Right lung (tissue), 5 donors: ENCODE measurements around the gene TNK2. TPM values are rescaled to one million over a fixed set of nuclear protein-coding genes. Genes with fewer than 3 reads are reported as not detected.
A peak's percentile ranks its signal among the peaks of the same experiment; 100 is the strongest.
"Not testable (repeated sequence)": the region's sequence is repeated elsewhere in the genome, so short reads cannot be mapped to it uniquely, and the experiment has no call there.

Experiments
- DNase-seq, 2 donors: peaks; one replicate each; pipeline ENCODE4 v3.0.0-alpha.2; 2013
- polyA plus RNA-seq, 5 donors: library from polyadenylated mRNA; unstranded; fragments of 120-200 nt; gene quantifications; one replicate each; pipeline versions ENCODE4 v1.2.1 to v1.2.3, GENCODE V29; 2013; ENCODE audit warnings: inconsistent platforms in 1 of 5, low replicate concordance in 1 of 5; ENCODE audit not compliant: insufficient read length in 5 of 5, insufficient read depth in 1 of 5

TNK2 gene
- polyA plus RNA-seq, 5 donors = 37.4 to 81.9 (median 63.4) TPM

DNA sequence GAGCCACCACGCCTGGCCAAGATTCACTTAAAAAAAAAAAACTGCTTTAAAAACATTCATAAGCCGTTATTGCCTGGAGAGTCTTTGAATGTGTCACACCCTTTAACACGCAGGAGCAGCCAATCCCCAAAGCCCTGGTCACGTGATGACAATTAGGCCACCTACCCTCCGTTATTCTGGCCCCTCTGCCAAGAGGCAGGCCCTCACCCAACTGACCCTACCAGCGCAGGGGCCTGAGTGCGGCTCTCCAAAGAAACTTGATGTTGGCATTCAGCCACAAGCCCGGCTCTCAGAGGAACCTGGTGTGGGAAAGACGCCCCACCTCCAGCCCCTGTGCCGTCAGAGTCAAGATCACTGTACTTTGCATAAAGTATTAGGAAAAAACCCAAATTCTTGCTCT, 85.1 kb downstream of the TNK2 start:
- peak; percentile 62 to 64 for DNase-seq

DNA sequence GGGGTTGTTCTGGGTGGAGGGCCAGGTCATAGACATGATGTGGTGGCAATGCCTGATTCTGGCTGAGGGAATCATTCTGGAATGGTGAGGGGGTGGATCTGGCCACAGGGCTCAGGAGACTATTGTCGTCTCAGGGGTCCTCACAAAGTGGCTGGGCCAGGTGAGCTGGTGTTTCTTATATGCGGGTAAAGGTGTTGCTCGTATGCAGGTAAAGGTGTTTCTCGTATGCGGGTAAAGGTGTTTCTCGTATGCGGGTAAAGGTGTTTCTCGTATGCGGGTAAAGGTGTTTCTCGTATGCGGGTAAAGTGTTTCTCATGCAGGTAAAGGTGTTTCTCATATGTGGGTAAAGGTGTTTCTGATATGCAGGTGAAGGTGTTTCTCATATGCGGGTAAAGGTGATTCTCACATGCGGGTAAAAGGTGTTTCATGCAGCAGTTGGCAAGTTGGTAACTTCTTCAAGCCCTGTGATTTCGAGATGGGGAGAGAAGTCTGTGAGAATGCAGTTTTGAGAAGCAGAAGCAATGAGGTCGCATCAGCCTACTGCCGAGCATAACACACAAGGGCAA, 86.1 kb downstream of the TNK2 start:
- no peak for DNase-seq

DNA sequence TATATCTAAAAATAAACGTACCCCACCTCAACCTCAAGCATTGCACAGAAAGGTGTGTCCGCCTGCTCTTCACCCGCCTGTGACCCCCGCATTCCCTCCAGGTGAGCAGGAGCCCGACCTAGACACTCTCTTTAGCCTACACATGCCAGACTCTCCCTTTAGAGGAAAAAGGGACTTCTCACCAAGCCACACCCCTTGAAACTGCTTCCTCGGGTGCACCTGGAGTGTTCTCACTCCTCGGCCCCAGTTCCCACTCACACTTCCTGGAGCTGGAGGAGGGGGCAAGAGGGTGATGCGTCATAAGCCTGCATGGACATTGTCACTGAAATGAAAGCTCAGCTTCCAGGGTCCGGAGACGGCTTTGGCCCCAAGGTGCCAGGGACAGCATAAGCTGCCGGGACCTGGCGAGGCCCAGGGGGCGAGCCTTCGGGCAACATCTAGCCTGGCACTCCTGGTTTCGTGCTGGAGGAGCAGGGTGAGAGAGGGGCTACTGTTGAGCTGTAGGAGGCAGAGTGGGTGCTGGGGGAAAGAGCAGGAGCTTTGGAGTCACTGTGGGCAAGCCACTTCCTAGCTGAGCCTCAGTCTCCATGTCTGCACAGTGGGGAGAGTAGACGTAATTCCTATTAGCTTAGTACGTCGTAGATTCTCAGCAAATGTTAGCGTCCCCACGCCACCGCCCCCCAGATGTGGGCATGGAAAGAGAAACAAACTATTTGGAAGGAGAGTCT, 86.8 kb downstream of the TNK2 start:
- no peak for DNase-seq

GRCh38 chr3:195820901-195821300, 87.5 kb downstream of the TNK2 start:
- DNase-seq = no peak

DNA sequence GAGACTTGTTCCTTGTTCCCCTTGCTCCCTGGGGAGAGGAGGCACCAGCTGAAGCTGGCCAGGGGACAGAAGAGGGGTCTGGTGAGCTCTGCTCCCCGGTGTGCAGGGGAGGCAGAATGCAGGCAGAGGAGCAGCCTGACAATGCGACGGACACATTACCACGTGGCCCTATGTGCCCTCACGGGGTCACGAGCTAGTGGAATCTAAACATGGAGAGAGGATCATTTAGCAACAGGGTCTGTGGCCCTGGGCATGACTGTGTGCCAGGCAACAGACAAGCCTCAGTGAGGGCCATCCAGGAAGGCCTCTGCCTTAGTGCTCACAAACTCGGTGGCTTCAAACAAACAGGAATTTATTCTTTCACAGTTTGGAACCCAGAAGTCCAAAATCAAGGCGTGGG, 88.2 kb downstream of the TNK2 start:
- DNase-seq = no peak

DNA sequence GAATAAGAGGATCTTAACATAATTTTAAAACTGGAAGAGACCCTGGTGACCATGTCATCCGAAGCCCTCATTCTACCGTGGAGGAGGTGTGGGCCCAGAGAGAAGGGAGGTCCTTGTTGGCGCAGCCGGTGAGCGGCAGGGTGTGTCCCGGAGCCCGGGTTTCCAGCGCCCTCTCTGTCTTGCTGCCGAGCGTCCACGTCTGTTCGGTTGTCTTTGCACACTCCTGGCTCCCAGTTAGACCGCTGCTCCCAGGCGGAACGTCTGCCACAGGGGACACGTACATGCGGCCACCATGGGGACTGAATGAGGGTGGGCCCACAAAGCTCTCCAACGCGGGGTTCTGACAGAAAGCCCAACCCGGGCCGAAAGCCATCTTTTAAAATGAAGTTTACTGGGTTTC, 90.0 kb downstream of the TNK2 start:
- DNase-seq = no peak

DNA sequence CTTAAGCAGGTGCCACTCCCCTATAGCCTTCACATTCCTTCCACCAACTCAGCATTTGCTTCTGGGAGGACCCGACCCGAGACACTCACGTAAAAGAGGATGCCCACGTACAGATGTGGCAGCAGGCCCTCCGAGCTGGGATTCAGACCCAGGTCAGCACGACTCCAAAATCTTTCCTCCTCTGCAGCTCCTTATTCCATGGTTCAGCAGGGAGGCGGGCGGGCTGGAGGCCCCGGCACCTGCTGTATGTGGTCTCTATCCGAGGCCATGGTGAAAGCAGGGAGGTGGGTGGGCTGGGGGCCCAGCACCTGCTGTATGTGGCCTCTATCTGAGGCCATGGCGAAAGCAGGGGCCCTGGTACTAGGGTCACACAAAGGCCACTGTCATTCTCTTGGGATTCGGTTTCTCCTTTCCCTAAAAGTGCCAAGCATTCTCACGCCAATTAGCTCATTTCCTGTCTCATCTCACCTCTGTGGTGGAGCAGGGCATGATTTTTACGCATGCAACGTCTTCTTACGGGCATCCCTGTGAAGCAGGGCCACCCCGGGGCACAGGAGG, 90.7 kb downstream of the TNK2 start:
- DNase-seq = no peak

GRCh38 chr3:195816276-195816913, 92.0 kb downstream of the TNK2 start:
- not testable (repeated sequence) for DNase-seq

GRCh38 chr3:195815169-195815771, 93.1 kb downstream of the TNK2 start:
- no peak for DNase-seq

DNA sequence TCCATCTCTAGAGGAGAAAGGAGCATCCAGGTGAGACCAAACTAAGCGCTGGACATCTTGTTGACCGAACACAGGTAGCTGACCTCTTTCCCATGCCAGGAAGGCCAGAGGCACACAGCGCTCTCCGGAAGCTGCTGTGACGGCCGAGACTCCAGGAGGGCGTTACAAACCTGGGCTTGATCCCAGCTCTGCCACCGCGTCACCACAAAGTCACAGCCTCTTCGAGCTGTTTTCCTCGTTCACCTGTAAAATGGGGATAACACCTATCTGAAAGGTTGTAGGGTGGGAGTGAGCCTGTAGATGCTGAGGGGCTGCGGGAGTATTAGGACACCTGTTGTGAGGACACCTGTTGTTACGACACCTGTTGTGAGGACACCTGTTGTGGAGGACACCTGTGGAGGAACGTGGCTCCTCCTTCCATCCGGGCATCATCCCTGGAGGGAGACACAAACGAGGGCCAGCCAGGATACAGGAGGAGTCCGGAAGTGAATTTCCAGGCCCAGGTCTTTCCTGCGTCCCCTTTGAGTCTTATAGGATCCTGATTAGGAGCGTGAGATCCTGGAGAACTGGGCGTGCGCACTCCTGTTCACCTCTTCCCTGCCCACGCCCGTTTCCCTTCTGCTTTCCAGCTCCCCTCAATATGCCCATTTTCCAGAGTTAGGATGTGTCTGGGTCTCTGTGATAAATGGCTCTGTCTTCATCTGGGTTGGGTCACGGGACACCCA, 94.3 kb downstream of the TNK2 start:
- no peak for DNase-seq

Other genes with a start within 250 kb of the TNK2 start
- 10 to 100 TPM in 4 of 5 donors, 1 to 10 TPM in 1; 8.0 to 20.4 (median 14.2) TPM for gene MUC20, start 187.6 kb downstream of the TNK2 start, polyA plus RNA-seq
- gene MUC4, start 96.6 kb downstream of the TNK2 start, polyA plus RNA-seq = 1 to 10 TPM in 2 of 5 donors, under 1 TPM in 3; 0.18 to 1.2 (median 0.46) TPM
- 10 to 100 TPM; 32.4 to 56.9 (median 44.8) TPM for gene TFRC, start 173.5 kb upstream of the TNK2 start, polyA plus RNA-seq